ENCODE measurements around the gene ZNF385A.

ZNF385A gene

DNA sequence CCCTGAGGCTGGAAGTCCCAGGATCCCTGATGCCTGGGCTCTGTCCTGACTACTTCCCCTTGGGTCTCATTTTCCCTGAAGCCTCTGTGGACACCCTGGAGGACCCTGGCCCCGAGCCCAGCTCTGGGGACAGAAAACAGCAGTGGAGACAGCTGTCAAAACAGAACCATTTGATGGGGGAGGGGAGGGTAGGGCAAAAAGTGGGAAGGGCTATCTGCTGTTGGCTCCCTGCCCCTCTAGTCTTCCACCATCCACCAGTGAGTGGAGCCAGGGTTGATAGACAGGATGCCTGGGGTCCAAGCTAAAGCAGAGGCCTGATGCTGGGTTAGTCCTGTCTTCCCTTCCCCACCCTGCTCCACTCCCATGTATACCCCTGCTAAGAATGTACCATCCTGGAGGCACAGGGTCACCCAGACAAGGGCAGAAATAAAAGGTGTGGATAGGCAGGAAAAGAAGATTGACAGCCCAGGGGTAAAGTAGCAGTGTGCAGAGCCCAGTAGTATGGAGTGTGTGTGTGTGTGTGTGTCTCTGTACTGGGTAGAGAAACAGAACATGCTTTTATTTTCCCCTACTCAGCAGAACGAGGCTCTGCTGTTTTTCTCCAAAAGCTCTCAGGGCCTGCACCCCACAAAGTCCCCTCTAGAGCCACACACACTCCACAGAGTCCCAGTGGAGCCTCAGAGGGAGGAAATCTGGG lies 9.8 kb downstream of the ZNF385A start:
- no peak for DNase-seq (ENCODE audit: low read depth in 2 of 2)

DNA sequence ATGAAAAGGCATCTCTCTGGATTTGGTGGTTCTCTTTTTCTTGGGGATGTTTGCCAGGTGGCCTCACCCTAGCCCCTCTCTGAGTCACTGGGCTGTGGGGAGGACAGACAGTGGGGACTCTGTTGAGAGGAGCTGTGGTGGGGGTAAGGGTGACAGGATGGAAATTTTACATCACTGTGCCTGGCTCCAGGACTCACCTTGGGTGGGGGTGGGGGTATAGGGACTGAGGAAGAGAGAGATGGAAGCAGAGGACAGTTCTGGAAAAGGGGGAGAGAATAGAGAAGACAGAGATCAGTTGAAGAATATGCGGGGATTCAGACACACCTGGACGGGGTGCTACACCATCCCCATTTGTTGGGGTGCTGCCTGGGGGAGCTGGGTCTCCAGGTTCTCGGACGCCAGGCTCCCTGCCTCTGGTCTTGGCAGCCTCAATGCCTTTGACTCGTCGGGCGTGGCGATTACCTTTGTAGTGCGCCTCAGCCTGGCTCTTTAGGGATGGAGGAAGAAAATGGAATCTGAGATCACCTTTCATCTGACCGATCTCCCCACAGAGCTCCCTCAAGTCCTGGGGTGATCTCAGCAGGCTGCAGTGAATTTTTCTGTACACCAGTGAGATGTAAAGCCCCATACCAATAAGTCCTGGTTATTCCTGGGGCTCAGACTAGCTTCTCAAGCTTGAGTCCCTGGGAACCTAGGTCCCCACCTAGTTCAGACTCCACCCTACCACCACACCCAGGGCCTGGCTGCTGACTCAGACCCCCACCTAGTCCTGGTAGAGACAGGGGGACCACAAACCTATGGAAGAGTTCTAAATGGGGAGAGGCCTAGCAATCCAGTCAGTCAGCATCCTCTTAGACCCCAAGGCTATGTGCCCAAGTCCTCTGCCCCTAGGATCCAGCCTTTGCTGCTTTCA lies 10.6 kb downstream of the ZNF385A start:
- no peak for DNase-seq (ENCODE audit: low read depth in 2 of 2)

DNA sequence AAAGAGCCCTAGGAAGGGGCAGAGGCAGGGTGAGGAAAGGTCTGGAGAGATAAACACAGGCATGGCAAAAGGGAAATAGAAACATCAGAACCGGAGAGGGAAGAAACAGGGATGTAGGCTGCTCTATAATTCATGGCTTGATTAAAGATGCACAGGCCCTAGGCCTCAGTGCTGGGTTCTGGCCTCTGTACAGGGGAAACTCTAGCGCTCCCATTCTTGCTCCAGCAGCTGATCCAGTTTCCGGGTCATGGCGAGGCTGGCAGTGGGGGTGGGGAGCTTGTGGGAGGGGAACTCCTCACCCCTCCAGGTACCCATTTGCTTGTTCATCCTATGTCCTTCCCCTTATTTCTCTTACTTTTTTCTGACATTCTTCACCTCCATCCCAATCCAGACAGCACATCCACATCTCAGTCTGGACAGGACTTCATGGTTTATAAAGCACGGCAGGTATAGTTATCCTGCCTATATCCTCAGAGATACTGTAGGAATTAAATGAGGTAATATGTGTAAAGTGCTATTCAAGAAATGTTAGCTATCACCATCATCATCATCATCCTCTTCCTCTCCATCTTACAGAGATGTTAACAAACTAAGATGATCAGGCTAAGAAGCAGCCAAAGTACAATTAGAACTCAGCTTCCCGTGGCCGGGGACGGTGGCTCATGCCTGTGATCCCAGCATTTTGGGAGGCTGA lies 12.3 kb downstream of the ZNF385A start:
- no peak for DNase-seq (ENCODE audit: low read depth in 2 of 2)

GRCh38 chr12:54371328-54372112 lies 13.0 kb downstream of the ZNF385A start:
- DNase-seq (ENCODE audit: low read depth in 2 of 2) = no peak

DNA sequence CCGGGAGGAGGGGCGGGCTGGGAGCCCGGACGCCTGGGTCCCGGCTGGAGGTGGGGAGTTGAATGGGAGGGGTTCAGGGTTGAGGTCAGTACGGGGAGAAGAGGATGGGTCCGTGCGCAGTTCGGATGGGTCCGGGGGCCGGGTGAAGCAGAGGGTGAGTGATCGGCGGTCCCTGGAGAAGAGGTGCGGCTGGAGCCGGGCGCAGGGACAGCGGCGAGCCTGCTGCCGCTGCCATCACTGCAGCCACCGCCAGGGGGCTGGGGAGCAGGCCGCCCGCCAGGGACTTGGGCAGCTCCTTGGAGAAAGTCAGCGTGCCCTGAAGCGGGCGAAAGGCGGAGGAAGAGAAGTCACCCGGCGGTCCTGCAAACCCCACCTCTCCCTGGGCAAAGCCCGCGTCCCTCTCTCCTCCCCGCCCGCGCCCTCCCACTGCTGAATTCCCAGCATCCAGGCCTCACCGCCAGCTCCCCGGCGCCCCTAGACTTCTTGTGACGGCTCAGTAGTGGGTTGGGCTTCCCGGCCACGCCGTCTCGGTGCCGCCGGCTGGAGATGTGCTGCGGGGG lies 14.3 kb downstream of the ZNF385A start:
- no peak for DNase-seq (ENCODE audit: low read depth in 2 of 2)

DNA sequence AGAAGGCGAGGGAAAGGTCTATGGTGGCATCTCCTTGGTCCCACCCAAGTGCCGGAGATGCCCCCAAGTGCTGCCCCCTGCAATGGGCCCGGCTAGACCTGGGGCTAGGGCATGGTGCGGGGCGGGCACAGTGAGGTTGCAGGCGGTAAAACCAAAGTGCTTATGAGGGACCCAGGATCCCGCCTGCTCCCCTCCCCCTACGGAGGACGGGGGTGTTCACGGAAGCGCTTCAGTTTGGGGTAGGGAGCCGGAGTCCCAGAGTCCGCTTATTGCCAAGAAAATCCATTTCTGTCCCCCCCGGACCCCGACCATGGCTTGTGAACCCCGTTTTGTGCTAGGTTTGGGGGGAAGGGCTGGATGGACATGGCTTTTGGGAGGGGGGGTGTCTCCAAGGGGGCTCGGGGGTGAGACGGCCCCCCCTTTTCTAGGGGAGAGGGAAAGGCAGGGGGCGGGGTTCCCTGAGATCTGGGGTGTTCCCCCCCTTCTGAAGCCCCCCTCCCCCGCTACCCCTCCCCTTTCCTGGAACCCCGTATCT lies 14.9 kb downstream of the ZNF385A start:
- DNase-seq (ENCODE audit: low read depth in 2 of 2) = no peak

DNA sequence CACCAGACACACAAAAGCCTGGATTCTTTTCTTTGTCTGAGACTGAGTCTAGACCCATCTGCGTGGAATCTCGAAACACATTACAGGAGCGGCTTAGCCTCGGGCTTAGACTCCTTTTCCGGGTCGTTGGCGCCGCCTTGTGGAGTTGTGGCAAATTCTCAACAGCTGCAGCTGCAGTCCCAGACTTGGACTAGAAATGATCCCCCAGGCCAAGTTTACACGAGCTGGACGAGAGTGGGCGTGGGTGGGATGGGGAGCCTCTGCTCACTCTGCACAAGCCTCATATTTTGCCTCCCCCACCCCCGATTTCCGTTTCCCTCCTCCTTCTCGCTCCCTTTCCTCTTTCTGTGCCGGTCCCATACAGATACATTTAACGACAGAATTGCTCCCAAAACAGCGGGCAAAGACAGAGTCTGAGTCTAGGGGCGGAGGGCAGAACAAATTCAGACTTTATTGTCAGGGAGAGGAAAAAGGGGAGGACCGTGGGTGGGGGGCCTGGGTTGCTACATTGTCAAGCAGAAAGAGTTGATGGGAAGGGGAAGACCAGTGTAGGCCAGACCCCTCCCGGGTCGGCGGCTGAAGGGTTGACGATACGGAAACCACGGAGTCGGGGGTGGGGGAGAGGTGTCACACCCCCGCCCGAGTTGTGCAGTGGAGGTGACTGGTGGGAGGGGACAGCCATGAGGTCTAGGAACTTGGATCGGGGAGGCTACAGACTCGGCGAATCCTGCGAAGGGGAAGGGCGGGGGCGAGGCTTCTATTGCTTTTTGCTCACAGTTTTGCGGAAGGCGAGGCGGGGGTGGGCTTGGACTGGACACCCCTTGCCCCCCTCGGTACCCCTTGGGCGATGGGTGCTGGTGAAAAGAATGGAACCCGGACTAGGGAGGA lies 15.6 kb downstream of the ZNF385A start:
- DNase-seq (ENCODE audit: low read depth in 2 of 2) = peak; percentile 74 to 83

DNA sequence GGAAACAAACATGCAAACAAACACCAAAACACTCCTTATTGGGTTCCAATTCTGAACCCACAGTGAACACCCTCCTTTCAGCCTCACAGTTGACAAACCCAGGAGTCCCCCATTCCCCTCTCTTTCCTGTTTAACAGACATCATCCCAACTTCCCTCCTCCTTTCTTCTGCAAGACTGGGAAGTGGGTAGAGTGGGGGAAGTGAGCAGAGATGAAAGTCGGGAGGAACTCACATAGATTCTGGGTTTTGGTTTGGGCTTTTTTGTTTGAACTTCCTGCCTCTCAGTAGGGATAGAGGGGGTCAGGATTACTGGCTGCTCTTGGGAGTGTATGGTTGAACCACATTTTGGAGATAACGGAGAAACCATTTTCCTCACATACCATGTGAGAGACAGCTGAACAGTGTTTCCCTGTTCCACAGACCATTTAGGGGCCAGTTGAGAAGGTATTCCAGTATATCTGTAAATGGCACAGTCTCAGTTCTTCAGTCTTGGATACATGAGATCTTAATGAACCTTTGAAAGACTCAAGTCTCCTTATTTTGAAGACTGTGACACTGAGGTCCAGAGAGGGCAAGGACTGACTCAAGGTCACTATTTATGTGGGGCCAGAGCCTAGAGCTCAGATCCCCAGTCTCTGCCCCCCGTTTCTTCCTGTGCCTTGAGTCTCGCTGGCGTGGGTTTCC lies 16.4 kb downstream of the ZNF385A start:
- DNase-seq (ENCODE audit: low read depth in 2 of 2) = no peak

DNA sequence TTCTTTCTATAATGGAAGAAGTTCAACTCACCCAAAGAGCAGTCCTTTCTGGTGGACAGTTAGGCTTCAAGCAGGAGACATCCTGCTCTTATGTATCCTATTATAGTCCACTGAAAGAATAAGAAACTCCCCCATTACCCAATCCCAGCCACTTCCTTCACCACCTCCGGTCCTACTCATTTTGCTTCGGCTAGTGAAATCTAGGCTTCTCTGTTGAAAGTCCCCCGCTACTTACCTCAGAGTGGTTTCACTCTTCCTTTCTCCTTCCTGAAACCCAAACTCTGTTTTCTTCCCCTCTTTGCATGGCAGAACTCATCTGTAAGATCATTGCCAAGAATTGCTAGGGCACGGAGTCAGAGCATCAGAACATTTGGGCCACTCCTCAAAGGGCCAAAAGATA lies 20.1 kb downstream of the ZNF385A start, which contains the start of gene GPR84:
GPR84 (minus strand) TSS at position 74 of the 400 bp plus-strand sequence. CDS start 635 bp downstream, outside the sequence.
- no peak for DNase-seq (ENCODE audit: low read depth in 2 of 2)

DNA sequence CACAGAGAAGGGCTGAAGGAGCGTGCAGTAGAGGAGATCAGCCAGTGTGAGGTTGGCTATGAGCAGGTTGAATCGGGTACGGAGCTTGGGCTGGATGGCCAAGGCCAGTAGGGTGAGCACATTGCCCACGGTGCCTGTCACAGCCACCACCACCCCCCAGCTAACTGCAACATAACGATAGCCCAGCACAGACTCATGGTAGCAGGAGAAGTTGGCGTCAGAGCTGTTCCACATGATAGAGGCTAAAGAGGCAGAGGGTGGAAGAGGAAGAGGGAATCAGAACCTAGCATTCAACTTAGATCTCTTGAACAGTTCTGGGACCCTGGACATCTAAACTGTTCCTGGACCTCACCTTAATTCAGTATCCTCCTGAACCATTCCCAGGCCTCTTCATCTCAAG lies 20.9 kb downstream of the ZNF385A start:
- DNase-seq (ENCODE audit: low read depth in 2 of 2) = no peak

DNA sequence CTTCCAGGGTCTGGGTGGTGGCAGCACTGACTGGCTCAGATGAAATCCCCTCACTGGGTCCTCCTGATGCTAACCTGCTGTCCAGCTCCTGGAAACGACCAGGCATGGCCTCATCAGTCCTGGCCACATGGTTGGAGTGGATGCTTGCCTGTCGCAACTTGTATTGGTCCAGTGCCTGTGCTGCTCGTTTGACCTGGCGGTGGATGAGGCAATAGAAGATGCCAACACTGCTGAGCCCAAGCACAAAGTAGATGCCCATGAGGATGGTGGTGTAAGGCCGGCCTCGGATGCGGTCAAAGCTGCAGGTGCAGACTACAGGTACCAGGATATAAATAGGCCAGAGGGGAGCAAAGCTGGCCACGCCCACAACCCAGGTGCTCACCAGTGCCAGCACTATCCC lies 21.5 kb downstream of the ZNF385A start:
- no peak for DNase-seq (ENCODE audit: low read depth in 2 of 2)

DNA sequence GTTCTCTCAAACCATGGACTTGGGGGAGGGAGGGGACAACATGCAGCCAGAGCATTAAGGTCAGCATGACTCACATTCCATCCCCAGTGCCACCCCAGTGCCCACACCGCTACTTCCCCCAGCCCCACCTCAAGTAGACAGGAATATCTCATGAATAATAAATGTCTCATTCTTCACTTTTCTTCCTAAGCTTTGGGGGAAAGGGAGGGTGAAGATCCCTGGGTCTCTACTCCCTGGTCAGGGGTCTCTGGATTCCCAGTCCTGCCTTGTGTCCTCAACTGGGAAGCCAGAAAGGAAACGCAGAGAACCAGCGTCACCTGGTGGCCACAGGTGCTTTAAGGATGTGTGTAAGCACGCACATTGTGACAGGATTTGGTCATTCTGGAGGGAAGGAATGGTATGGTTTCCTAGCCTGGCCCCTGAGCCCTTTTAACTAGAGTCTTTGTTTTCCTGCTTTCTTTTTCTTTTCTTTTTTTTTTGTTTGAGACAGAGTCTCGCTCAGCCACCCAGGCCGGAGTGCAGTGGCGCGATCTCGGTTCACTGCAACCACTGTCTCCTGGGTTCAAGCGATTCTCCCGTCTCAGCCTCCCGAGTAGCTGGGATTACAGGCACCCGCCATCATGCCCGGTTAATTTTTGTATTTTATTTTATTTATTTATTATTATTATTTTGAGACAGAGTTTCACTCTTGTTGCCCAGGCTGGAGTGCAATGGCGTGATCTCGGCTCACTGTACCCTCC lies 23.6 kb downstream of the ZNF385A start:
- no peak for DNase-seq (ENCODE audit: low read depth in 2 of 2)

- no peak for DNase-seq (ENCODE audit: low read depth in 2 of 2)
Observed at GRCh38 chr12:54359762-54360351, 24.7 kb downstream of the ZNF385A start.

DNA sequence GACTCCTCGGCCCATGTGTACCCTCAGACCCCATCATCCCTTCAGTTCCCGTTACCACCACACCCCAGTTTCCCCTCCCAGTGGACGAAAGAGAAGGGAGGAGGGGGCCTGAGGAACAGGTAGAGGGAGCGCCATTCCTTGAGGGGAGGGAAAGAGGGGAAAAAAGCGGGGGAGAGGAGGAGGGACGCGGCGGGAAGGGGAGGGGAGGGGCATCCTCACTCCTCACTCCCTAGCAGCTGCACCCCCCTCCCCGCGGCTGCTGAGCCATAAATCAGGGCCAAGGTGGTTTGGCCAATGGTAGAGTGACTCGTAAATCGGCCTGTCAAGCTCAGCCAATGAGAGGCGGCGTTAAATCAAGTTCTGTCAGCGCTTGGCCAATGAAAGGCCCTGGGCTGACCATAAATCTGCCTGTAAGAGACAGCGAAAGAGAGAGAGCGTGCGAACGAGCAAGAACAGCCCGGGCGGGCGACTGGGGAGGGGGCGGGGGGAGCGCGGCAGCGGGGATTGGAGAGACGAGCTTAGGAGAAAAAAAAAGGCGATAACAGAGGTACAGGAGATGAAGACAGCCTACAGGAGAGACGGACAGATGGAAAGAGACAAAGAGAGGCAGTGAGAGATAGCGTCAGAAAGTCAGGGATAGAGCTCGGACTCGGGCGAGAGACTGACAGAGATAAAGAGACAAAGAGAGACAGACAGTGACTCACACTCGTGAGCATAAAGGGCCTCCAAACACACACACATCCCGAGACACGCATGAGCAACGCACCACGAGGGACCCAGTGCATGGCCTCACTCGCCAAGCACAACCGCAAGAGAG lies 25.4 kb downstream of the ZNF385A start:
- peak; percentile 80 to 93 for DNase-seq (ENCODE audit: low read depth in 2 of 2)

- DNase-seq (ENCODE audit: low read depth in 2 of 2) = peak in 1 of 2 donors; percentile 28
Observed at GRCh38 chr12:54358191-54358944, 26.2 kb downstream of the ZNF385A start.

GRCh38 chr12:54357506-54358190 lies 26.9 kb downstream of the ZNF385A start:
- DNase-seq (ENCODE audit: low read depth in 2 of 2) = no peak

Measured in activated CD8-positive, alpha-beta memory T cell treated with anti-CD3 and anti-CD28 coated beads for 4 hours (primary cell).